ENCODE results near the gene PROP1.

DNA sequence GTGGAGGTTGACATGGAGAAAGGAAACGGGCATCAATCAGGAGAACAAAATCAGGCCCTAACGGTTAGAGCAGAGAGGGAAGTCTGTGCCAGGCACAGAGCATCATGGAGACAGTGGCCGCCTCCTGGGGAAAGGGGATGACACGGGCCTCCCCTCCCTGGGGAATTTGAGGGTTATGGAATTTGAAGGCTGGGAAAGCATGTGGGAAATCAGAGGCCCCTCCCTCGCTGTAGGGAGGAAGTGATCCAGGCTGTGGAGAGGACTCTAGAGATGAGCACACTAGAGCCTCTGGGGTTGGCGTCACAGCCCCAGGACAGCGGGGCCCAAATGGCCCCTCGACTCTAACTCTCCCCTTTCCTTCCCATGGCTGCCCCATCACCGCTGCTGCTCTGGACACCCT, 36.7 kb downstream of the PROP1 start:
- TF ChIP-seq, protein P1, sequence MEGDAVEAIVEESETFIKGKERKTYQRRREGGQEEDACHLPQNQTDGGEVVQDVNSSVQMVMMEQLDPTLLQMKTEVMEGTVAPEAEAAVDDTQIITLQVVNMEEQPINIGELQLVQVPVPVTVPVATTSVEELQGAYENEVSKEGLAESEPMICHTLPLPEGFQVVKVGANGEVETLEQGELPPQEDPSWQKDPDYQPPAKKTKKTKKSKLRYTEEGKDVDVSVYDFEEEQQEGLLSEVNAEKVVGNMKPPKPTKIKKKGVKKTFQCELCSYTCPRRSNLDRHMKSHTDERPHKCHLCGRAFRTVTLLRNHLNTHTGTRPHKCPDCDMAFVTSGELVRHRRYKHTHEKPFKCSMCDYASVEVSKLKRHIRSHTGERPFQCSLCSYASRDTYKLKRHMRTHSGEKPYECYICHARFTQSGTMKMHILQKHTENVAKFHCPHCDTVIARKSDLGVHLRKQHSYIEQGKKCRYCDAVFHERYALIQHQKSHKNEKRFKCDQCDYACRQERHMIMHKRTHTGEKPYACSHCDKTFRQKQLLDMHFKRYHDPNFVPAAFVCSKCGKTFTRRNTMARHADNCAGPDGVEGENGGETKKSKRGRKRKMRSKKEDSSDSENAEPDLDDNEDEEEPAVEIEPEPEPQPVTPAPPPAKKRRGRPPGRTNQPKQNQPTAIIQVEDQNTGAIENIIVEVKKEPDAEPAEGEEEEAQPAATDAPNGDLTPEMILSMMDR (IDR thresholded peaks at IDR 0.05): no peak
- TF ChIP-seq POLR2A (IDR thresholded peaks at IDR 0.05): no peak
